Vagina (tissue), 2 donors: ENCODE measurements around the gene FBXO34. TPM values are rescaled to one million over a fixed set of nuclear protein-coding genes. Genes with fewer than 3 reads are reported as not detected.
A peak's percentile ranks its signal among the peaks of the same experiment; 100 is the strongest.
"Not testable (repeated sequence)": the region's sequence is repeated elsewhere in the genome, so short reads cannot be mapped to it uniquely, and the experiment has no call there.

Experiments used
- DNase-seq, 2 donors: peaks; one replicate each; pipeline ENCODE4 v3.0.0-alpha.2; 2017; ENCODE audit errors: extremely low spot score in 2 of 2
- H3K27ac ChIP-seq: fragments of 200-600 bp; sonication (generic); one replicate; pipeline ENCODE4 v1.5.1; 2019
- H3K27me3 ChIP-seq: fragments of 200-600 bp; sonication (generic); one replicate; pipeline ENCODE4 v1.5.1; 2019
- H3K36me3 ChIP-seq, 2 donors: fragments of 200-600 bp; sonication (generic); one replicate each; pipeline ENCODE4 v1.5.1; 2017 to 2019
- H3K4me1 ChIP-seq: fragments of 200-600 bp; sonication (generic); one replicate; pipeline ENCODE4 v1.5.1; 2019
- H3K4me3 ChIP-seq, 2 donors: fragments of 200-600 bp; sonication (generic); 1 replicate in 1 of 2; 2 replicates in 1 of 2; pipeline ENCODE4 v1.5.1; 2016 to 2019
- H3K9me3 ChIP-seq: fragments of 200-600 bp; sonication (generic); one replicate; pipeline ENCODE4 v1.5.1; 2019
- POLR2A ChIP-seq, 2 donors: fragments of 450-650 bp; IDR thresholded peaks; one replicate each; pipeline ENCODE4 v1.6.1; 2017; ENCODE audit warnings: antibody characterized with exemption in 2 of 2, mild to moderate bottlenecking in 2 of 2, moderate library complexity in 2 of 2
- POLR2AphosphoS5 ChIP-seq, 2 donors: sonication (generic); formaldehyde crosslinking; IDR thresholded peaks; one replicate each; pipeline ENCODE4 v1.9.0; 2017; ENCODE audit warnings: antibody characterized with exemption in 2 of 2, mild to moderate bottlenecking in 2 of 2, low read depth in 1 of 2; ENCODE audit not compliant: insufficient read depth in 1 of 2
- intact Hi-C: fragments of 100-400 bp; cut with DNase I; formaldehyde crosslinking; loops from one replicate; pipeline ENCODE4 v1.15.1; 2023
- total RNA-seq: library from RNA; depleted of rRNA; stranded (reverse); fragments of >200 nt; gene quantifications from one replicate; pipeline ENCODE4 v1.2.3, GENCODE V29; 2016
- TF ChIP-seq, protein P1 (sequence below), 3 experiments: fragments of 450-650 bp in 2 of 3; fragments of 200-600 bp in 1 of 3; sonication (generic) in 1 of 3; IDR thresholded peaks; one replicate each; pipeline ENCODE4 v1.5.1; 2017 to 2019; ENCODE audit warnings: antibody characterized with exemption in 3 of 3, mild to moderate bottlenecking in 2 of 3, moderate library complexity in 2 of 3

FBXO34 gene
- total RNA-seq, 1 donor from 2014 or later: 24.6 TPM

DNA sequence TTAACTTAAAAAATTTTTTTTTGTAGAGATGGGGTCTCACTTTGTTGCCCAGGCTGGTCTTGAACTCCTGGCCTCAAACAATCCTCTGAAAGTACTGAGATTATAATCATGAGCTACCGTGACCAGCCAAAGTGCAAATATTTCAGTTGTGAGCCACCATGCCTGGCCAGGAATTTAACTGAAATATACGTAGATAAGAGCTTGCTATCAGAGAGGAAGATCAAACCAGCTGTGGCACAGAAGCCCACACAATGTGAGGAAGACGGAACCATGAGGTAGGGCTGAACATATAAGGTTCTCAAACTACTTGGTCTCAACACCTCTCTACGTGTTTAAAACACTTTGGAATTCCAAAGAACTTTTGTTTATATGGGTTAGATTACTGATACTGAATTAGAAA, 111.3 kb downstream of the FBXO34 start:
- intact Hi-C loops: no loop called here
- no peak overlapping the region for H3K27ac ChIP-seq
- peaks cover 12% of the 10 kb centered on the region for H3K4me1 ChIP-seq
- no peak for DNase-seq
- TF ChIP-seq POLR2A (IDR thresholded peaks at IDR 0.05) (no peak), POLR2AphosphoS5 (IDR thresholded peaks at IDR 0.05; ENCODE audit: insufficient read depth in 1 of 2, low read depth in 1 of 2) (no peak)
- TF ChIP-seq, protein P1, sequence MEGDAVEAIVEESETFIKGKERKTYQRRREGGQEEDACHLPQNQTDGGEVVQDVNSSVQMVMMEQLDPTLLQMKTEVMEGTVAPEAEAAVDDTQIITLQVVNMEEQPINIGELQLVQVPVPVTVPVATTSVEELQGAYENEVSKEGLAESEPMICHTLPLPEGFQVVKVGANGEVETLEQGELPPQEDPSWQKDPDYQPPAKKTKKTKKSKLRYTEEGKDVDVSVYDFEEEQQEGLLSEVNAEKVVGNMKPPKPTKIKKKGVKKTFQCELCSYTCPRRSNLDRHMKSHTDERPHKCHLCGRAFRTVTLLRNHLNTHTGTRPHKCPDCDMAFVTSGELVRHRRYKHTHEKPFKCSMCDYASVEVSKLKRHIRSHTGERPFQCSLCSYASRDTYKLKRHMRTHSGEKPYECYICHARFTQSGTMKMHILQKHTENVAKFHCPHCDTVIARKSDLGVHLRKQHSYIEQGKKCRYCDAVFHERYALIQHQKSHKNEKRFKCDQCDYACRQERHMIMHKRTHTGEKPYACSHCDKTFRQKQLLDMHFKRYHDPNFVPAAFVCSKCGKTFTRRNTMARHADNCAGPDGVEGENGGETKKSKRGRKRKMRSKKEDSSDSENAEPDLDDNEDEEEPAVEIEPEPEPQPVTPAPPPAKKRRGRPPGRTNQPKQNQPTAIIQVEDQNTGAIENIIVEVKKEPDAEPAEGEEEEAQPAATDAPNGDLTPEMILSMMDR (IDR thresholded peaks at IDR 0.05): no peak
- no peaks in the 10 kb centered on the region for H3K9me3 ChIP-seq
- H3K27me3 ChIP-seq: no peaks in the 10 kb centered on the region
- peaks cover 0 to 56% of the 10 kb centered on the region in 2 donors for H3K36me3 ChIP-seq
- no peak overlapping the region for H3K4me3 ChIP-seq

DNA sequence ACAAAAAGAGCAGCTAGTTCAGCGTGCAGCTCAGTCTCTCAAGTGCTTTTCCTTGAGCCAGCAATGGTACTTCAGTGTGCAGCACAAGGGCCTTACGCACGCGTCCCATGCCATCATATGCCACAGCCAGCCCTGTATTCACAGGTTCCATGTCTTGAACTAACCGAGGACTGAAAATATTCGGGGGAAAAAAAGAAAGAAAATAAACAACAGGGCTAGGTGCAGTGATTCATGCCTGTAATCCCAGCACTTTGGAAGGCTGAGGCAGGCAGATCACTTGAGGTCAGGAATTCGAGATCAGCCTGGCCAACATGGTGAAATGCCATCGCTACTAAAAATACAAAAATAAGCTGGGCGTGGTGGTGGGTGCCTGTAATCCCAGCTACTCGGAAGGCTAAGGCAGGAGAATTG, 111.8 kb downstream of the FBXO34 start:
- Histone ChIP-seq H3K36me3 (peaks cover 0 to 54% of the 10 kb centered on the region in 2 donors), H3K27ac (peak overlapping the region; percentile 36), H3K4me1 (peaks cover 12% of the 10 kb centered on the region)
- H3K27me3 ChIP-seq, intact Hi-C loops, H3K9me3 ChIP-seq, H3K4me3 ChIP-seq, DNase-seq: not testable (repeated sequence)

DNA sequence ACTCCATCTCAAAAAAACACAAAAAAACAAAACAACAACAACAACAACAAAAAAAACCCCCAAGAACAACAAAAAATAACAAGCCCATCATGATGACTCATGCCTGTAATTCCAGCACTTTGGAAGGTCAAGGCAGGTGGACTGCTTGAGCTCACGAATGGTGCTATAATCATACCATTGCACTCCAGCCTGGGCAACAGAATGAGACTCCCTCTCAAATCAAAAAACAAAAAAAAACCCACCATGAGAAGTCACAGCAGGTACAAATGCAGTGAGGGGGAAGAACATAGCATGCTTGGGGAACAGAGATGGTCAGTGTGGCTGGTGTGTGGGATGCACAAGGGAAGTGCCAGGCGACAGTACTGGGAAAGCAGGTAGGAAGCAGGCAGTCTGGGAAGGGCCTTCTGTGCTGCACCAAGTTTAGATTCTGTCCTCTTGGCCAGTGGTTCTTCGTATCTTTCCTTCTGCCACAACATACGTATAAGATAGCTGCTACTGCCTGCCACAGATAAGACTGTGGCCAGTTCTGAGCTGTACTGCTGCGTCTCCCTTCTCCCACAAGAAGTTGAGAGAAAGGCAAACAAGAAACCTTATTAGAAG, 112.4 kb downstream of the FBXO34 start:
- Histone ChIP-seq H3K4me3 (no peak overlapping the region), H3K27ac (peak overlapping the region; percentile 36), H3K9me3 (no peaks in the 10 kb centered on the region), H3K36me3 (peaks cover 0 to 49% of the 10 kb centered on the region in 2 donors), H3K27me3 (no peaks in the 10 kb centered on the region), H3K4me1 (peaks cover 17% of the 10 kb centered on the region)
- intact Hi-C loops: no loop called here
- TF ChIP-seq POLR2A (IDR thresholded peaks at IDR 0.05) (no peak), POLR2AphosphoS5 (IDR thresholded peaks at IDR 0.05; ENCODE audit: insufficient read depth in 1 of 2, low read depth in 1 of 2) (no peak)
- TF ChIP-seq, protein P1 (IDR thresholded peaks at IDR 0.05): no peak
- no peak for DNase-seq

DNA sequence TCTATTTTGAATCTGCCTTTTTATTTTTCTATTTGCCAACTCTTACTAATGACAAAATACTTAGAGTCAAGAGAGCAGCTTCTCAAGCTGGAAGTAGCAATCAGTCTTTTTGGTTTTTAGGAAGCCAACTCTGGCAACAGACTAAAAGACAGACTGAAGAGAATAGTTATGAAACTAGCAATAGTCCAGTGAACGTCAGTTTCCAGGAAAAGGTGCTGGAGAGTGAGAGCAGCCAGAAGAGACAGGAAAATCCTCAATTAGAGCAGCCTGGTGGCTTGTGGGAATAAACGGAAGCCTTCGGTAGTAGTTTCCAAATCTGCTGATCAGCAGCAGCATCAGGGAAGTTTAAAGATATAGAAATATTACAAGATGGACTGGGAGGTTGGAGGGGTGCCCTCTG, 113.3 kb downstream of the FBXO34 start:
- Histone ChIP-seq H3K9me3 (no peaks in the 10 kb centered on the region), H3K4me1 (peaks cover 20% of the 10 kb centered on the region), H3K36me3 (peaks cover 0 to 41% of the 10 kb centered on the region in 2 donors), H3K27ac (peak overlapping the region; percentile 56), H3K27me3 (no peaks in the 10 kb centered on the region), H3K4me3 (no peak overlapping the region)
- DNase-seq: no peak
- intact Hi-C loops: no loop called here
- TF ChIP-seq, protein P1 (IDR thresholded peaks at IDR 0.05): no peak
- TF ChIP-seq POLR2AphosphoS5 (IDR thresholded peaks at IDR 0.05; ENCODE audit: insufficient read depth in 1 of 2, low read depth in 1 of 2) (no peak), POLR2A (IDR thresholded peaks at IDR 0.05) (no peak)

DNA sequence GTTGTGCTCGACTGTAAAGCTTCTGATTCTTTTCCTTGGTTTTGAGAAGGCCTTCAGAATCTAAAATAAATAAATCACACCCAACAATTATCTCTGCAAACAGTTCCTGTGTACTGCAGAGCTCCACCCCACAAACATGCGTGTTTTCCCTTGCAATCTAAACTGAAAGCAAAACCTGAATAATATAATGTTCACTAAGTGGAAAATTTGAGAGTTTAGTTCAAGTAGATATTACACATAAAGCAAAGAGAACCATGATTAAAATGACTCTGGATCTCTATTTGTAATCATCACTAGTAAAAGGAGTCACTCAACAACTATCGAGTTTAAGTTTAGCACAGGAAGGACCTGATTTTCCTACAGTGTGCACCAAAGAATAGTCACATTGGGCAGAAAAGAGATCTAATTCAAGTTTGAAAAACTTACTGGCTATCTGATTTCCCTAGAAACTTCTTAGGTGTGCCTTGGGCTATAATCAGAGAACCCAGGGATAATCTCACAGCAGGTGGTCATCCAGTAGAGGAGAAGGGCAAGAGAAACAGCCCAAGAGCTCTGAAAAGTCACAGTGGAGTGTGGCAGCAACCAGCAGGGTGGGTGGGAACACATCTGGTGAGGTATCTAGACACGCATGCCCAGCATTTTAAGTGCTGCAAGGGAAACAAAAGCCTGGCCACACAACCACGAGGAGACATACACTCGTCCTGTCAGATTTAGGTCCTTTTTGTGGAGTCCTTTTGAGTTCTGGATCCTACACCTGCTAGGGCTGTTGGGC, 115.0 kb downstream of the FBXO34 start:
- Histone ChIP-seq H3K9me3 (no peaks in the 10 kb centered on the region), H3K27ac (peak overlapping the region; percentile 54), H3K4me3 (no peak overlapping the region), H3K27me3 (no peaks in the 10 kb centered on the region), H3K4me1 (peaks cover 20% of the 10 kb centered on the region), H3K36me3 (peaks cover 0 to 28% of the 10 kb centered on the region in 2 donors)
- no peak for TF ChIP-seq POLR2AphosphoS5 (IDR thresholded peaks at IDR 0.05; ENCODE audit: insufficient read depth in 1 of 2, low read depth in 1 of 2)
- TF ChIP-seq, protein P1 (IDR thresholded peaks at IDR 0.05): no peak
- no peak for TF ChIP-seq POLR2A (IDR thresholded peaks at IDR 0.05)
- intact Hi-C loops: no loop called here
- DNase-seq: no peak
